Subcutaneous adipose tissue (tissue), 4 donors: ENCODE measurements around the gene PATE2. TPM values are rescaled to one million over a fixed set of nuclear protein-coding genes. Genes with fewer than 3 reads are reported as not detected.

ENCODE experiments used
- total RNA-seq, 4 donors: library from RNA; depleted of rRNA; stranded (reverse); fragments of >200 nt; gene quantifications; one replicate each; pipeline ENCODE4 v1.1.0, GENCODE V29; 2016
- TF ChIP-seq, protein P1 (sequence below): fragments of 450-650 bp; IDR thresholded peaks from one replicate; pipeline ENCODE4 v1.5.1; 2016; ENCODE audit warnings: low read depth, mild to moderate bottlenecking, control low read depth, antibody characterized with exemption, moderate library complexity

Gene PATE2
- total RNA-seq, 4 donors from 2014 or later, result not detected

DNA sequence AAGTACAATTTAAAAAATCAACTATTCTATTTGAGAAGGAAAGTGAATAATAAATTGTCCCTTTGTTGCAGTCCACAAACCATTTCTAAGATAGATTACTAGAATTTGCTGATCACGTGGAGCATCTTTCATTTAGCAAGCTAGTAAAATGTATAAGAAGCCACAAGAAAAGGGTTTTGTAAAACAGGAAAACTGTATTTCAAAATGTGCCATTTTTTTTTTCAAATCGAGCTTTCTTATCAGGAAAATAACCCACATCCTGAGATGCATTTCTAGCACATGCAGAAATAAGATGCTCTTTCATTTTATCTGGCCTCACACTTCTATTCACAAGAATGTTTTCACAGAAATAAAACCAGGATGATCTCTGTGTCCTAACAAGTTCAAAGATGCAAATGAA, 6.0 kb upstream of the PATE2 start:
- TF ChIP-seq, protein P1, sequence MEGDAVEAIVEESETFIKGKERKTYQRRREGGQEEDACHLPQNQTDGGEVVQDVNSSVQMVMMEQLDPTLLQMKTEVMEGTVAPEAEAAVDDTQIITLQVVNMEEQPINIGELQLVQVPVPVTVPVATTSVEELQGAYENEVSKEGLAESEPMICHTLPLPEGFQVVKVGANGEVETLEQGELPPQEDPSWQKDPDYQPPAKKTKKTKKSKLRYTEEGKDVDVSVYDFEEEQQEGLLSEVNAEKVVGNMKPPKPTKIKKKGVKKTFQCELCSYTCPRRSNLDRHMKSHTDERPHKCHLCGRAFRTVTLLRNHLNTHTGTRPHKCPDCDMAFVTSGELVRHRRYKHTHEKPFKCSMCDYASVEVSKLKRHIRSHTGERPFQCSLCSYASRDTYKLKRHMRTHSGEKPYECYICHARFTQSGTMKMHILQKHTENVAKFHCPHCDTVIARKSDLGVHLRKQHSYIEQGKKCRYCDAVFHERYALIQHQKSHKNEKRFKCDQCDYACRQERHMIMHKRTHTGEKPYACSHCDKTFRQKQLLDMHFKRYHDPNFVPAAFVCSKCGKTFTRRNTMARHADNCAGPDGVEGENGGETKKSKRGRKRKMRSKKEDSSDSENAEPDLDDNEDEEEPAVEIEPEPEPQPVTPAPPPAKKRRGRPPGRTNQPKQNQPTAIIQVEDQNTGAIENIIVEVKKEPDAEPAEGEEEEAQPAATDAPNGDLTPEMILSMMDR, result no peak

DNA sequence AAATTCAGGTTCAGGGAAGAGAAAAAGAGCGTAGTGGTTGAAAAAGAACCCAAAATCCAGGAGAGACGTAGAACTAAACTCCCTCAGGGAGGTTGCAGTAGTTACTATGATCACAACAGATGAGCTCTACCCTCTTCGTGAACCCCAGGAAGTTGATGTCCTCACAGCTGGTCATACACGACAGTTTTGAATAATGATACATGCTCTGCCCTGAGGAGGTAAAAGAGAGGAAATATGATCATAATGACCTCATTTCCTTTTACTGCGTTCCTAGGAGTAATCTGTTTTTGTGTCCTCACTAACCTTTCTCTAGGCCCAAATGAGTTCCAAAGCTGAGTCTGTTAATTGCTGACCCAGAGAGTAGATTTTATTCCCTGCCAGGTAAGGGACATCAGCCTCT, 1.3 kb downstream of the PATE2 start:
- TF ChIP-seq, protein P1, result no peak

DNA sequence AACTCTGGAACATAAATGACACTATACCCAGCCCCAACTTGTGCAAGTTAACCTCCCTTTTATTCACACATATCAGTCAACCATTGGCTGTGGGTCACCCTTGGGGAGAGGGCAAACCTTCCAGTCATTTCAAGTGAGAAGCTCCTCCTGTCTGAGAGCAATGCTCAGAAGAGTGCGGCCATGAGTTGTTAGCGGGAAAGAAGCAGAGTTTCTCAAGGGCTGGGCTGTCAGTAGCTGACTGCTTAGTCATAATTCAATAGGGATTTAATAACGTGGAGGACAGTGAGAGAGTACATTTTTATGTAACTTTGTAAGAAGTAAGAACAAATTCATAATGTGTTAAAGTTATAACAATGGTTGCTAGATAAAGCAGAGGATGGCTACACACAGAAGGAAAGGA, 5.1 kb downstream of the PATE2 start:
- TF ChIP-seq, protein P1, result no peak

DNA sequence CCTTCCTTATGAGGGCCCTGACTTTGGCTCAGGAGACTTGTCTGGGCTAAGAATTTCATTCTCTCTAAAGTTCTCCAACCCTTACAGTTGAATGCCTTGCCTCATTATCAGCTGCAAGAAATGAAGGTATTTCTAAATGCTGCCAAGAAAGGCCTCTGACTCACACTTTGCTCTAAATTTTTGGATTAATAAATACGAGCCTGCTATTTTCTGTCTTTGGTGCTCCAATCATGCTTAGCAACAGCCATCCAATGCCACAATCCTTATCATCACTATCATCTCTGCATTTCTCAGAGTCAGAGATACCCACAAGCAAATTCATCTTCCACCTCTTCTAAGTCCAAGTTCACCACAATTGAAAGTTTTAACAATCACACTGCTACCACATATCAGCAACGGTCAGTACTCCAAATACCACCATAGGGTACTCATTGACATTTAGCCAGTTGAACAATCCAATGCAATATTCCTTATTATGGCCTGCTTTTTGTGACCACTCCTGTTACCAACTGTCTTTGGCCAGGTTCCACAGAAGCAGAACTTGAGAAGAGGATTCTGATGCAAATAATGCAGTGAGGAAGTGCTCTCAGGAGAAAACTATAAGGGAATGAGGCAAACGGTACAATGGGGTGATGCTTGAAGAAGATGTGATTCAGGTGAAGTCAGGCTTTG, 5.7 kb downstream of the PATE2 start:
- TF ChIP-seq, protein P1, result no peak

DNA sequence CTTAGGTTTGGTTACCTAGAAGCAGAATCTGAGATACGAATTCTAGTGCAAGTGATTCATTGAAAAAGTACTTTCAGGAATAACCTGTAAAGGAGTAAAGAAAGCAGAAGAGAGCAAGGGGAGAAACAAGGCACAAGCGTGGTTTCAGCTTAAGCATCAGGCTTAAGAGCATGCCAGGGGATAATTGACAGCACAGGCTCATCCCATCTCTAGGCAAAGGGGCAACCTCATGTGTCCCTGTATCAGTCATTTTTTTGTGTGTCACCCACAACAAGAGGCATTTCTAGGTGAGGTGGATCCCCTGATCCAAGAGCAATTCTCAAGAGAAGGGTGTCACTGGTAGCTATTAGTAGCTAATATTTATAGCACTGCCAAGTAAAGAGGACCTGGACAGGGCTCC, 8.0 kb downstream of the PATE2 start:
- TF ChIP-seq, protein P1, result no peak

DNA sequence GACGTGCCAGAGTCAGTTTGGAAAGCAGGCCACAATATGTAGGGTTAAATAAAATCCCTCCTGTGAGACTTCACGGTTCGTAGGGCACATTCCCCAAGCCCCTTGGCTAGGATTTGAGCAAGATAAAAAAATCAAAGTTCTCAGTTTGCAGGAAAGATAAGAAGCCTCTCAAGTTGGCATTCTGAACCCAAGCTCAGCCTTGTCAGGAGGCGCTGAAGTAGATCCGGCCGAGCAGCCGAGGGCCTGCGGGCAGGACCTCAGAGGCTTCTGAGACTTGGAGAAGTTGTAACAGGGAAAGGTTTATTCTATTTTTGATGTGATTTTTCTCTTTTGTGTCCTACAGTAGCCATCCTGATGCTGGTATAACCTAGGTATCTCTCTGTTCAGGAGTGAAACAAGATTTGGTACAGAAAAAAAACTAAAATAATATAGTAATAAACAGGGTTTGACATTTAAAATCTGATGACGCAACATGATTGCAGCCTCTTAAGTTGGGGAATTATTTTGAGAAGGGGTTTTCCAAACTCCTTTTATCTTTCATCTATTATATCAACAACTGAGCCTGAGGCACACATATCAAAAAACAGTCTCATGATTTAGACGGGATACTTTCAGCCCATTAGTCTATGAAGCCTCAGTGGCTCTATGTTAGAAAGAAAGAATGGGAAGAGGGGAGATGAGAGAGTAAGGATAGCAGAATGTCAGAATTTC, 10.1 kb downstream of the PATE2 start:
- TF ChIP-seq, protein P1, result no peak

DNA sequence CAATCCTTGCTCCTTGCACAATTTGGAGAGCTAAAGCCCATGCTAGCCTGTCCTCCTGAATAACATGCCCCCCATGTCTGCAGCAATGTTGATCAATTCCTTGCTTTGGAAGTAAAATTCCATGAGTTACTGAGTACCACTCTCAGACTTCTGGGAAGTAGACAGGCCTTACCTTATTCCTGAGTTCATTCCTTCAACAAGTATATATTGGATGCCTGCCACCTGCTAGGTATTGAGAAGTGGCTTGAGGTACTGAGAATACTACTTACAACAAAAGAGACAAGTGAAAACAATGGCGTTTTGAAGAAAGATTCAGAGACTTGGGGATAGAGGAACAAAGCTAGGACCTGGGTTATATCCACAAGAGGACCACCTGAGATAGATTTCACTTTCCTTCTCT, 12.4 kb downstream of the PATE2 start:
- TF ChIP-seq, protein P1, result no peak
